ENCODE results near the gene LRMDA.

LRMDA gene

DNA sequence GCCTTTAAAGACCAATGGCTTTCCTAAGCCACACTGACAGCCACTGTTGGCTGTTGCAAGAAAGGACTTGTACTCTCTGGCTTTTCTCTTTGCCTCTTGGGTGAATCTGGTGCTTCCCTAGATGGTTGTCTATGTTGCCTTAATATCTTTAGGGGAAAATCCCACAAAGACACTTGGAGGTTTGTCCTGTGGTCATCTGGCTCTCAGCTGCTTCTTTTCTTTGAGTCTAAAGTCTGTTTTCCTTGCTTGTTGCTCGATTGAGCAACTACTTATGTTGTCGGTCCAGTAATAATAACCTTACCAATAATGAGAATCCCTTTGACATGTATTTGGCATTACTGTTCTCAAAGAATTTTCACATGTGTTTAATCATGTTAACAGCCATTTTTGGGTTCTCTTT, 537.6 kb downstream of the LRMDA start:
- TF ChIP-seq, protein P1, sequence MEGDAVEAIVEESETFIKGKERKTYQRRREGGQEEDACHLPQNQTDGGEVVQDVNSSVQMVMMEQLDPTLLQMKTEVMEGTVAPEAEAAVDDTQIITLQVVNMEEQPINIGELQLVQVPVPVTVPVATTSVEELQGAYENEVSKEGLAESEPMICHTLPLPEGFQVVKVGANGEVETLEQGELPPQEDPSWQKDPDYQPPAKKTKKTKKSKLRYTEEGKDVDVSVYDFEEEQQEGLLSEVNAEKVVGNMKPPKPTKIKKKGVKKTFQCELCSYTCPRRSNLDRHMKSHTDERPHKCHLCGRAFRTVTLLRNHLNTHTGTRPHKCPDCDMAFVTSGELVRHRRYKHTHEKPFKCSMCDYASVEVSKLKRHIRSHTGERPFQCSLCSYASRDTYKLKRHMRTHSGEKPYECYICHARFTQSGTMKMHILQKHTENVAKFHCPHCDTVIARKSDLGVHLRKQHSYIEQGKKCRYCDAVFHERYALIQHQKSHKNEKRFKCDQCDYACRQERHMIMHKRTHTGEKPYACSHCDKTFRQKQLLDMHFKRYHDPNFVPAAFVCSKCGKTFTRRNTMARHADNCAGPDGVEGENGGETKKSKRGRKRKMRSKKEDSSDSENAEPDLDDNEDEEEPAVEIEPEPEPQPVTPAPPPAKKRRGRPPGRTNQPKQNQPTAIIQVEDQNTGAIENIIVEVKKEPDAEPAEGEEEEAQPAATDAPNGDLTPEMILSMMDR (IDR thresholded peaks at IDR 0.05; ENCODE audit: unreplicated experiment in 3 of 3): no peak
- no peaks in the 10 kb centered on the region for H3K36me3 Mint-ChIP-seq (ENCODE audit: low read depth)
- H3K9me3 Mint-ChIP-seq: no peaks in the 10 kb centered on the region
- H3K27ac Mint-ChIP-seq: no peak overlapping the region
- H3K27me3 Mint-ChIP-seq (ENCODE audit: low read depth): peaks cover 11% of the 10 kb centered on the region
- H3K4me3 Mint-ChIP-seq: no peak overlapping the region
- H3K4me1 Mint-ChIP-seq: peaks cover 29% of the 10 kb centered on the region

DNA sequence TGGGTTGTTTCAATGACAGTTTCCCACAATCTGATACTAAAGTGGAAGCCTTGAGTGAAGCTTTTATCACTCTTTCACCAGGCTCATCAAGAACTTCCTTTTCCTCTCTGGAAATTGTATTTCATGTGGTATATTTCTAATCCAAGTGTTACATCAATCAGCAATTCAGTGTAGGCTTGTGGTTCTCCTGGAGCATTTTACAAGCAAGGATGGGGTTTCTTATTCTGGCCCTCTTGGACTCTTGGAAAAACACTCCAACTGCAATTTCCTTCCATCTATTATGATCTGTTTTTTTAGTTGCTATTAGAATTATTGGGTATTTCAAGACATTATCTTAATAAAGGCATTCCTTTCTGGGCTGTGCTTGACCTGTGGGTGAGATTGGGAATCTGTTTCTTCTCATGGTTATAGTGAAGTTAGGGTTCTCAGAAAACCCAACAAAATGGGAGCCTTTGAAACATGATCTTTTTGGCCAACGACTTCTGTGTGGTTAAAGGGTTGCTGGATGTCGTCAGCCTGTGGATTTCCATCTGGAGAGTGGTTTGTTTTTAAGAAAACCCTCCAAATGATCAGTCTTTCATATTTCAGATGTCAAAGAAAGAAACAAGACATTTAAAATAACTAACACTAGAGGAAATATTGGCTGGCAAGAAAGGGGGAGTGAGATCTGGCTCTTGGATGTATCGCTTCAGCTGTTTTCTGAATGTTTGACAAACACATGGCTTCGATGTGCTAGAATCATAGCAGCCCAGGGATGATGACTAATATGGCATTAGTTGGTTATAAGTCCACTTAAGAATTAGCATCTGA, 540.2 kb downstream of the LRMDA start:
- no peaks in the 10 kb centered on the region for H3K36me3 Mint-ChIP-seq (ENCODE audit: low read depth)
- H3K9me3 Mint-ChIP-seq: no peaks in the 10 kb centered on the region
- peaks cover 4% of the 10 kb centered on the region for H3K27me3 Mint-ChIP-seq (ENCODE audit: low read depth)
- H3K27ac Mint-ChIP-seq: peak overlapping the region; percentile 7 to 20 (median 11)
- H3K4me3 Mint-ChIP-seq: no peak overlapping the region
- H3K4me1 Mint-ChIP-seq: peaks cover 26% of the 10 kb centered on the region
- TF ChIP-seq, protein P1 (IDR thresholded peaks at IDR 0.05; ENCODE audit: unreplicated experiment in 3 of 3): no peak

DNA sequence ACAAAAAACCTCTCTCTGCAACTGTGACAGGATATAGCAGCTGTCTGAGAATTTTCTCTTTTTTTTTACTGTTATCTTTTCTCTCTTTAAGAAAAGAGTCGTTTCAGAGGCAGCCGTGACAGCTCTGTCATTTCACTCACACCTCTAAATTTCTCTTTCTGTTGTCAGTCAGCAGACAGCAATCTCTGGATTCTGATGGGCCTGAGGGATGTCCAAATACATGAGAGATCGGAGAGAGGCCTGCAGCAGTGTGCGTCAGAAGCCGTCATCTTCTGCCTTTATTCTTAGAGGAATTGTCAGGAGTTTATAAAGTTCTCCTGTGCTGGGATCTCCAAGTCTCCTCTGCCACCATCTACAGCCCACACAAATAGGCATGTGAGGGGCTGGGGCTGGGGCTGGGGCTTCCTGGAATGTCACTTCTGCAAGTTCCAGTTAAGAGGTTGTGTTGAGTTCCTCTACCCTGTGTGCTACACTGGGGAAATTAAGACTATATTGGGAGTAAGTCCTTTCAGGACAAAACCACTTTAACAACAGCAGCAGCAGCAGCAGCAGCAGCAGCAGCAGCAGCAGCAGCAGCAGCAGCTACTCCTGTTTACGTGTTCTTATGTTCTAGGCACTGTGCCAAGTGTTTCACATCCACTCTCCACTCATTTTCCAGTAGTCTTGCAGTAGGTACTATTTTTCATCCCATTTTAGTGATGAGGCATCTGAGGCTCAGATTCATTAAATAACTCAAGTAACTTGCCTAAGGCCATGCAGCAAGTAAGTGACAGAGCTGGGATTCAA, 541.3 kb downstream of the LRMDA start:
- Mint-ChIP-seq H3K27me3 (ENCODE audit: low read depth) (peaks cover 6% of the 10 kb centered on the region), H3K36me3 (ENCODE audit: low read depth) (no peaks in the 10 kb centered on the region), H3K9me3 (no peaks in the 10 kb centered on the region), H3K4me1 (peaks cover 20% of the 10 kb centered on the region), H3K27ac (peak overlapping the region; percentile 20 to 45 (median 26)), H3K4me3 (no peak overlapping the region)
- TF ChIP-seq, protein P1 (IDR thresholded peaks at IDR 0.05; ENCODE audit: unreplicated experiment in 3 of 3): no peak

DNA sequence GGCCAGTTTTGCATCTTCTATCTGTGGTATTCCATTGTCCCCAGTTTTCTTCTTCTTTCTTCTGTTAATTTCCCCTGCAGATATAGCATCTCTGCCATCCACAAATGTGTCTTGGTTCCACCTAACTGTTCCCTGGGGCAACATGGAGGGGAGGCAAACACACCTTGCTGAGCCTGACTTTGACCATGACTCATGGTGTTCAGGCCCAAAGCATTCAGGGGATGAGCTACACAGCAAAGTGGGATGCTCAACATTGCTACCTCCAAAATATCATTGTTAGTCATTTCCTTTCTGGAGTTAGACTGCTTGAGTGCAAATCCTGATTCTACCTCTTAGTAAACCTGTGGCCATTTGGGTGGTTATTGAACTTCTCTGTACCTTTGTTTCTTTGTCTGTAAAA, 542.7 kb downstream of the LRMDA start:
- Mint-ChIP-seq H3K4me3 (no peak overlapping the region), H3K27me3 (ENCODE audit: low read depth) (peaks cover 10% of the 10 kb centered on the region), H3K4me1 (peaks cover 20% of the 10 kb centered on the region), H3K27ac (no peak overlapping the region), H3K9me3 (no peaks in the 10 kb centered on the region), H3K36me3 (ENCODE audit: low read depth) (no peaks in the 10 kb centered on the region)
- TF ChIP-seq, protein P1 (IDR thresholded peaks at IDR 0.05; ENCODE audit: unreplicated experiment in 3 of 3): no peak

DNA sequence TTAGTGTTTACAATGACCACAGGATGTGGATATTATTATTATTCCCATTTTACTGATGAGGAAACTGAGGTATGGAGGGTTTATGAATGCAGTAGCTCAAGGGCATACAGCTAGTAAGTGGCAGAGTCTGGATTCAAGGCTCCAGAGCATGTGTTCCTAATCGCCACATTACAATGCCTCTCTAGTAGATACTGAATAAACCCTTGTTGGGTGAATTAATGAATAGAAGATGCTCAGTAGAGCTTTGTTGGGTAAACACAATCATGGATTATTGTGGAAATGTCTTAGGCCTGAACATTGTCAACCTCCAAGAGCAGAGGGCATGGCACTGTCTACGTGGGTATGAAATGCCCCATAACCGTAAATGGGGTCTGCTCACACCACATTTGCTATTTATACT, 545.3 kb downstream of the LRMDA start:
- H3K4me3 Mint-ChIP-seq: no peak overlapping the region

More for the DNA sequence above, 545.3 kb downstream of the LRMDA start:
- peaks cover 14% of the 10 kb centered on the region for H3K4me1 Mint-ChIP-seq
- no peaks in the 10 kb centered on the region for H3K9me3 Mint-ChIP-seq
- TF ChIP-seq, protein P1 (IDR thresholded peaks at IDR 0.05; ENCODE audit: unreplicated experiment in 3 of 3): no peak
- no peaks in the 10 kb centered on the region for H3K36me3 Mint-ChIP-seq (ENCODE audit: low read depth)
- H3K27me3 Mint-ChIP-seq (ENCODE audit: low read depth): peaks cover 19% of the 10 kb centered on the region
- H3K27ac Mint-ChIP-seq: no peak overlapping the region
